Measurements from ENCODE around the gene MEIS1. TPM values are rescaled to one million over a fixed set of nuclear protein-coding genes. Genes with fewer than 3 reads are reported as not detected.

Gene MEIS1
- total RNA-seq, 1 experiment from 2014 or later: 9.1 TPM

GRCh38 chr2:66531567-66531966 is 96.6 kb downstream of the MEIS1 start:
- H3K4me2 ChIP-seq: no peak overlapping the region
- H4K20me1 ChIP-seq (ENCODE audit: insufficient read depth): no peaks in the 10 kb centered on the region
- no peaks in the 10 kb centered on the region for H3K79me2 ChIP-seq (ENCODE audit: low read depth)
- no peak for DNase-seq
- intact Hi-C loops (cut with micrococcal nuclease; ENCODE audit: unreplicated experiment): no loop called here
- TF ChIP-seq EZH2 (IDR thresholded peaks at IDR 0.05; ENCODE audit: low read depth): no peak
- no peak for TF ChIP-seq CTCF (conservative IDR thresholded peaks at IDR 0.05)
- H3K9me3 ChIP-seq (ENCODE audit: insufficient read depth, low read depth): no peaks in the 10 kb centered on the region
- BruUV-seq (replicated peaks): no TSS peak
- H3K27ac ChIP-seq: no peak overlapping the region
- H3K36me3 ChIP-seq (ENCODE audit: low read depth): no peaks in the 10 kb centered on the region
- no peaks in the 10 kb centered on the region for H3K4me1 ChIP-seq (replicated peaks; ENCODE audit: insufficient read depth)
- H3K27me3 ChIP-seq (ENCODE audit: insufficient read depth, low read depth): no peaks in the 10 kb centered on the region
- H3K4me3 ChIP-seq: no peak overlapping the region
- CTCF ChIA-PET: no interaction called here
- H3K9me2 ChIP-seq (ENCODE audit: insufficient read depth): no peaks in the 10 kb centered on the region; the same call in 1 of the 2 replicates
- H2AFZ ChIP-seq: no peak overlapping the region
- H3F3A ChIP-seq (ENCODE audit: insufficient read depth, low read depth): no peaks in the 10 kb centered on the region
- POLR2A ChIA-PET (ENCODE audit: unreplicated experiment): no interaction called here

GRCh38 chr2:66532972-66533868 is 98.3 kb downstream of the MEIS1 start:
- Histone ChIP-seq H3F3A (ENCODE audit: insufficient read depth, low read depth) (no peaks in the 10 kb centered on the region), H3K4me2 (no peak overlapping the region), H3K27me3 (ENCODE audit: insufficient read depth, low read depth) (no peaks in the 10 kb centered on the region), H3K36me3 (ENCODE audit: low read depth) (no peaks in the 10 kb centered on the region), H3K79me2 (ENCODE audit: low read depth) (no peaks in the 10 kb centered on the region), H3K9me3 (ENCODE audit: insufficient read depth, low read depth) (no peaks in the 10 kb centered on the region), H3K9me2 (ENCODE audit: insufficient read depth) (0 out of 2 replicates have a peak, but pooled peaks cover 2% of the 10 kb centered on the region), H4K20me1 (ENCODE audit: insufficient read depth) (no peaks in the 10 kb centered on the region), H3K4me3 (no peak overlapping the region), H3K4me1 (replicated peaks; ENCODE audit: insufficient read depth) (no peaks in the 10 kb centered on the region), H3K27ac (no peak overlapping the region), H2AFZ (no peak overlapping the region)
- intact Hi-C loops (cut with micrococcal nuclease; ENCODE audit: unreplicated experiment): no loop called here
- no TSS peak for BruUV-seq (replicated peaks)
- ChIA-PET CTCF (no interaction called here), POLR2A (ENCODE audit: unreplicated experiment) (no interaction called here)
- TF ChIP-seq CTCF (conservative IDR thresholded peaks at IDR 0.05) (no peak), EZH2 (IDR thresholded peaks at IDR 0.05; ENCODE audit: low read depth) (no peak)
- DNase-seq: no peak

- Histone ChIP-seq H3K4me1 (replicated peaks; ENCODE audit: insufficient read depth) (no peaks in the 10 kb centered on the region), H3K9me3 (ENCODE audit: insufficient read depth, low read depth) (no peaks in the 10 kb centered on the region), H3K27ac (no peak overlapping the region), H2AFZ (no peak overlapping the region), H3K79me2 (ENCODE audit: low read depth) (no peaks in the 10 kb centered on the region), H3K9me2 (ENCODE audit: insufficient read depth) (0 out of 2 replicates have a peak, but pooled peaks cover 2% of the 10 kb centered on the region), H3K4me2 (no peak overlapping the region), H4K20me1 (ENCODE audit: insufficient read depth) (no peaks in the 10 kb centered on the region), H3F3A (ENCODE audit: insufficient read depth, low read depth) (no peaks in the 10 kb centered on the region), H3K36me3 (ENCODE audit: low read depth) (no peaks in the 10 kb centered on the region), H3K4me3 (no peak overlapping the region), H3K27me3 (ENCODE audit: insufficient read depth, low read depth) (no peaks in the 10 kb centered on the region)
- intact Hi-C loops (cut with micrococcal nuclease; ENCODE audit: unreplicated experiment): no loop called here
- ChIA-PET CTCF (no interaction called here), POLR2A (ENCODE audit: unreplicated experiment) (no interaction called here)
- no peak for DNase-seq
- no TSS peak for BruUV-seq (replicated peaks)
- no peak for TF ChIP-seq EZH2 (IDR thresholded peaks at IDR 0.05; ENCODE audit: low read depth)
- TF ChIP-seq CTCF (conservative IDR thresholded peaks at IDR 0.05): no peak
These were observed 99.5 kb downstream of the MEIS1 start for GRCh38 chr2:66534461-66534860.
